ENCODE data around the gene PERM1. TPM values are rescaled to one million over a fixed set of nuclear protein-coding genes. Genes with fewer than 3 reads are reported as not detected.

Gene PERM1
- total and polyA plus RNA-seq, 9 of the 15 experiments (the other 6 are each of a cell fraction or from before 2014, with no cell fraction given): not detected

DNA sequence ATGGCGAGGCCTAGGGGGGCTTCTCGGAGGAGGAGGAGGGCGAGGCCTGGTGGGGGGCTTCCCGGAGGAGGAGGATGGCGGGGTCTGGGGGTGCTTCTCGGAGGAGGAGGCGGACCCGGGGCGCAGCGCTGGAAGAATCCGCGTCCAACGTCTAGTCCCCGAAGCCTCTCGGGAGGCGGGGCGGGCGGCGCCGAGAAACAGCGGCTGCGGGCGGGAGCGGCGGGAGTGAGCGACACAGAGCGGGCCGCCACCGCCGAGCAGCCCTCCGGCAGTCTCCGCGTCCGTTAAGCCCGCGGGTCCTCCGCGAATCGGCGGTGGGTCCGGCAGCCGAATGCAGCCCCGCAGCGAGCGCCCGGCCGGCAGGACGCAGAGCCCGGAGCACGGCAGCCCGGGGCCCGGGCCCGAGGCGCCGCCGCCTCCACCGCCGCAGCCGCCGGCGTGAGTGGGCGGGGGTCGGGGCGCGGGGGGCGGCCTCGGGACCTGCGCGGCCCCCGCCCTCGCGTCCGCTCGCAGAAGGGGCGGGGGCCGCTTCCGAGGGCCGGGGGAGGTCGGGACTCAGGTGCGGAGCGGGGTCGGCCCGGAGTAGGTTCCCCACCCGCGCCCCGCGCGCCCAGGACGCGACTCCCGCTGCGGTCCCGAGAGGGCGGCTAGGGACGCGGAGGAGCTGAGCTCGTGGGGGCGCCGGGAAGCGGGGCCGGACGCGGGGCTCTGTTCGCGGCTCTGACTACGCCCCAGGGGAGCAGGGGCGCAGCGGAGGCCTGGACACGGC, 21.3 kb downstream of the PERM1 start, which contains the start of gene KLHL17 (continued):
- TF ChIP-seq ZHX1 (conservative IDR thresholded peaks at IDR 0.05; ENCODE audit: low read length) (no peak), E2F5 (CRISPR knock-in tag; IDR thresholded peaks at IDR 0.05) (no peak), ZNF184 (CRISPR knock-in tag; IDR thresholded peaks at IDR 0.05) (no peak), RBM15 (IDR thresholded peaks at IDR 0.05; ENCODE audit: insufficient read depth, low read length) (no peak), CC2D1A (IDR thresholded peaks at IDR 0.05) (no peak), ZNF512 (tag; IDR thresholded peaks at IDR 0.05) (no peak), ZNF212 (CRISPR knock-in tag; IDR thresholded peaks at IDR 0.05) (no peak), TEAD2 (tag; IDR thresholded peaks at IDR 0.05) (no peak), WHSC1 (IDR thresholded peaks at IDR 0.05; ENCODE audit: low read length) (no peak), KLF10 (CRISPR knock-in tag; IDR thresholded peaks at IDR 0.05) (no peak), ZNF707 (CRISPR knock-in tag; conservative IDR thresholded peaks at IDR 0.05) (no peak), ZNF311 (CRISPR knock-in tag; IDR thresholded peaks at IDR 0.05) (no peak), GTF2A2 (tag; IDR thresholded peaks at IDR 0.05) (no peak), NR2C2 (CRISPR knock-in tag; IDR thresholded peaks at IDR 0.05) (no peak), NR2C2 (tag; IDR thresholded peaks at IDR 0.05) (no peak), U2AF2 (optimal IDR thresholded peaks at IDR 0.05; ENCODE audit: low read depth, low read length) (no peak), SRSF1 (IDR thresholded peaks at IDR 0.05; ENCODE audit: low read depth, low read length) (no peak)
- TF ChIP-seq, protein P1, sequence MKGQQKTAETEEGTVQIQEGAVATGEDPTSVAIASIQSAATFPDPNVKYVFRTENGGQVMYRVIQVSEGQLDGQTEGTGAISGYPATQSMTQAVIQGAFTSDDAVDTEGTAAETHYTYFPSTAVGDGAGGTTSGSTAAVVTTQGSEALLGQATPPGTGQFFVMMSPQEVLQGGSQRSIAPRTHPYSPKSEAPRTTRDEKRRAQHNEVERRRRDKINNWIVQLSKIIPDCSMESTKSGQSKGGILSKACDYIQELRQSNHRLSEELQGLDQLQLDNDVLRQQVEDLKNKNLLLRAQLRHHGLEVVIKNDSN (CRISPR knock-in tag; IDR thresholded peaks at IDR 0.05): no peak
- TF ChIP-seq, protein P2, sequence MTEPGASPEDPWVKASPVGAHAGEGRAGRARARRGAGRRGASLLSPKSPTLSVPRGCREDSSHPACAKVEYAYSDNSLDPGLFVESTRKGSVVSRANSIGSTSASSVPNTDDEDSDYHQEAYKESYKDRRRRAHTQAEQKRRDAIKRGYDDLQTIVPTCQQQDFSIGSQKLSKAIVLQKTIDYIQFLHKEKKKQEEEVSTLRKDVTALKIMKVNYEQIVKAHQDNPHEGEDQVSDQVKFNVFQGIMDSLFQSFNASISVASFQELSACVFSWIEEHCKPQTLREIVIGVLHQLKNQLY (CRISPR knock-in tag; conservative IDR thresholded peaks at IDR 0.05): no peak
- TF ChIP-seq, protein P3, sequence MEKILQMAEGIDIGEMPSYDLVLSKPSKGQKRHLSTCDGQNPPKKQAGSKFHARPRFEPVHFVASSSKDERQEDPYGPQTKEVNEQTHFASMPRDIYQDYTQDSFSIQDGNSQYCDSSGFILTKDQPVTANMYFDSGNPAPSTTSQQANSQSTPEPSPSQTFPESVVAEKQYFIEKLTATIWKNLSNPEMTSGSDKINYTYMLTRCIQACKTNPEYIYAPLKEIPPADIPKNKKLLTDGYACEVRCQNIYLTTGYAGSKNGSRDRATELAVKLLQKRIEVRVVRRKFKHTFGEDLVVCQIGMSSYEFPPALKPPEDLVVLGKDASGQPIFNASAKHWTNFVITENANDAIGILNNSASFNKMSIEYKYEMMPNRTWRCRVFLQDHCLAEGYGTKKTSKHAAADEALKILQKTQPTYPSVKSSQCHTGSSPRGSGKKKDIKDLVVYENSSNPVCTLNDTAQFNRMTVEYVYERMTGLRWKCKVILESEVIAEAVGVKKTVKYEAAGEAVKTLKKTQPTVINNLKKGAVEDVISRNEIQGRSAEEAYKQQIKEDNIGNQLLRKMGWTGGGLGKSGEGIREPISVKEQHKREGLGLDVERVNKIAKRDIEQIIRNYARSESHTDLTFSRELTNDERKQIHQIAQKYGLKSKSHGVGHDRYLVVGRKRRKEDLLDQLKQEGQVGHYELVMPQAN (IDR thresholded peaks at IDR 0.05; ENCODE audit: borderline replicate concordance): no peak

Data from K562 (cell line).